Uterine smooth muscle cell (primary cell): Measurements from ENCODE around the gene MMP28. TPM values are rescaled to one million over a fixed set of nuclear protein-coding genes. Genes with fewer than 3 reads are reported as not detected.

Experiments
- total RNA-seq: library from RNA; depleted of rRNA; stranded (reverse); fragments of >200 nt; gene quantifications from 2 replicates; pipeline ENCODE4 v1.2.3, GENCODE V29; 2014

MMP28 gene
- total RNA-seq = 0.33 and 0.37 TPM in 2 replicates

GRCh38 chr17:35795007-35795870 lies at the start of gene MMP28:
Gene MMP28 (minus strand): TSS chr17:35795641. CDS start chr17:35795377, 264 bp downstream.

GRCh38 chr17:35808962-35809854 lies 13.8 kb upstream of the MMP28 start, which contains the start of gene TAF15:
Gene TAF15 (plus strand): TSS chr17:35809484. CDS start chr17:35809570, 86 bp downstream.

GRCh38 chr17:35760587-35760986 lies 34.9 kb downstream of the MMP28 start, which contains the start of gene C17orf50:
Gene C17orf50 (plus strand): TSS chr17:35760887. CDS start chr17:35760942, 55 bp downstream.

GRCh38 chr17:35752945-35753764 lies 42.3 kb downstream of the MMP28 start, which contains the start of gene GAS2L2:
Gene GAS2L2 (minus strand): TSS chr17:35753239. CDS start chr17:35752850, 389 bp downstream.

GRCh38 chr17:35731239-35731916 lies 64.1 kb downstream of the MMP28 start, which contains the start of gene RASL10B:
Gene RASL10B (plus strand): TSS chr17:35731639. CDS start chr17:35735185, 3,546 bp downstream.

Other genes starting within 250 kb of the MMP28 start
- gene SLFN14, start 234.8 kb downstream of the MMP28 start, total RNA-seq = not detected in 2 replicates
- gene PEX12, start 217.1 kb downstream of the MMP28 start, total RNA-seq = 3.7 and 4.5 TPM in 2 replicates
- gene AP2B1, start 208.3 kb downstream of the MMP28 start, total RNA-seq = 78.5 and 88.4 TPM in 2 replicates
- gene RASL10B, start 64.0 kb downstream of the MMP28 start, total RNA-seq = 1.5 and 6.1 TPM in 2 replicates
- gene GAS2L2, start 42.4 kb downstream of the MMP28 start, total RNA-seq = under 0.01 TPM in 1 of 2 replicates, not detected in the other
- not detected in 2 replicates for gene C17orf50, start 34.8 kb downstream of the MMP28 start, total RNA-seq
- 66.9 and 96.7 TPM in 2 replicates for gene TAF15, start 13.8 kb upstream of the MMP28 start, total RNA-seq
- gene HEATR9, start 73.2 kb upstream of the MMP28 start, total RNA-seq = not detected in 2 replicates
- not detected in 2 replicates for gene CCL5, start 84.7 kb upstream of the MMP28 start, total RNA-seq
- 0.87 and 1.5 TPM in 2 replicates for gene RDM1, start 135.1 kb upstream of the MMP28 start, total RNA-seq
- not detected in 2 replicates for gene LYZL6, start 148.1 kb upstream of the MMP28 start, total RNA-seq
- gene CCL16, start 185.9 kb upstream of the MMP28 start, total RNA-seq = not detected in 2 replicates
- gene CCL14, start 191.1 kb upstream of the MMP28 start, total RNA-seq = not detected in 2 replicates
- gene CCL15, start 205.9 kb upstream of the MMP28 start, total RNA-seq = not detected in 2 replicates
- not detected in 2 replicates for gene CCL23, start 222.3 kb upstream of the MMP28 start, total RNA-seq